Activated T-helper 1 cell treated with anti-CD3 and anti-CD28 coated beads, Interleukin-12 subunit alpha, Interleukin-12 subunit beta, Interleukin-2, Interleukin-4 antibody, amounts not matched to agents 30 ng/mL and 10 ng/mL and 1 ng/mL, durations not matched to agents 14 hours and 24 hours and 36 hours (primary cell): Measurements from ENCODE around the gene C4orf17. TPM values are rescaled to one million over a fixed set of nuclear protein-coding genes. Genes with fewer than 3 reads are reported as not detected.

Experiments used
- DNase-seq: peaks from one replicate; pipeline ENCODE4 v3.0.0; 2021; ENCODE audit warnings: low spot score
- H3K27ac Mint-ChIP-seq: one replicate; pipeline ENCODE4 v1.8.0; 2021; ENCODE audit warnings: mild to moderate bottlenecking, mixed read lengths
- H3K27me3 Mint-ChIP-seq: one replicate; pipeline ENCODE4 v1.8.0; 2022; ENCODE audit warnings: mild to moderate bottlenecking, moderate library complexity, mixed read lengths; ENCODE audit not compliant: insufficient read depth
- H3K36me3 Mint-ChIP-seq: one replicate; pipeline ENCODE4 v1.8.0; 2021; ENCODE audit warnings: low read depth, mixed read lengths
- H3K4me1 Mint-ChIP-seq: one replicate; pipeline ENCODE4 v1.8.0; 2021; ENCODE audit warnings: low read depth, mixed read lengths
- H3K4me3 Mint-ChIP-seq: one replicate; pipeline ENCODE4 v1.8.0; 2021; ENCODE audit warnings: mild to moderate bottlenecking, moderate library complexity, mixed read lengths
- H3K9me3 Mint-ChIP-seq: one replicate; pipeline ENCODE4 v1.8.0; 2021; ENCODE audit warnings: mixed read lengths
- intact Hi-C: fragments of 100-400 bp; cut with micrococcal nuclease; formaldehyde crosslinking; loops from one replicate; pipeline ENCODE4 v1.15.1; 2024
- total RNA-seq: library from RNA; stranded (reverse); gene quantifications from 2 replicates; pipeline ENCODE4 v1.2.3, GENCODE V29; 2022

The C4orf17 gene
- total RNA-seq, 1 donor from 2014 or later: not detected

- Mint-ChIP-seq H3K27ac (peak within 1 kb of the TSS; percentile 96), H3K4me3 (peak within 1 kb of the TSS; percentile 89), H3K36me3 (no peaks in the 10 kb centered on the region), H3K27me3 (peaks cover 11% of the 10 kb centered on the region), H3K9me3 (no peaks in the 10 kb centered on the region), H3K4me1 (peaks cover 25% of the 10 kb centered on the region)
- DNase-seq: peak; percentile 92
- intact Hi-C loops: loop anchor here (1.0 to 5.0 kb wide), 14 partner anchors 56 to 1854 kb away; partner anchors contain the start of genes ADH5, DAPP1, EIF4E and H2AZ1
Measured at GRCh38 chr4:99563310-99564186, 52.7 kb downstream of the C4orf17 start, which contains the start of gene TRMT10A. Gene TRMT10A, minus strand, starts transcription at chr4:99564039. Its CDS starts 4,701 bp downstream, at chr4:99559338.

GRCh38 chr4:99564921-99565320 lies 54.1 kb downstream of the C4orf17 start:
- peak overlapping the region; percentile 64 for H3K4me3 Mint-ChIP-seq
- no peaks in the 10 kb centered on the region for H3K36me3 Mint-ChIP-seq
- intact Hi-C loops: loop anchor here (2.0 to 5.0 kb wide), 5 partner anchors 476 to 1852 kb away; partner anchors contain the start of genes ADH5 and EIF4E
- H3K4me1 Mint-ChIP-seq: peaks cover 25% of the 10 kb centered on the region
- H3K27me3 Mint-ChIP-seq: peaks cover 13% of the 10 kb centered on the region
- H3K9me3 Mint-ChIP-seq: no peaks in the 10 kb centered on the region
- DNase-seq: no peak
- H3K27ac Mint-ChIP-seq: no peak overlapping the region

GRCh38 chr4:99571883-99572282 lies 61.1 kb downstream of the C4orf17 start:
- Mint-ChIP-seq H3K4me3 (no peak overlapping the region), H3K9me3 (no peaks in the 10 kb centered on the region), H3K27ac (no peak overlapping the region), H3K36me3 (no peaks in the 10 kb centered on the region), H3K27me3 (peaks cover 21% of the 10 kb centered on the region), H3K4me1 (no peaks in the 10 kb centered on the region)
- intact Hi-C loops: no loop called here
- DNase-seq: no peak

GRCh38 chr4:99572527-99573240 lies 61.9 kb downstream of the C4orf17 start:
- no peak overlapping the region for H3K4me3 Mint-ChIP-seq
- H3K27ac Mint-ChIP-seq: no peak overlapping the region
- H3K36me3 Mint-ChIP-seq: no peaks in the 10 kb centered on the region
- no peak for DNase-seq
- intact Hi-C loops: no loop called here
- H3K27me3 Mint-ChIP-seq: peaks cover 17% of the 10 kb centered on the region
- H3K4me1 Mint-ChIP-seq: no peaks in the 10 kb centered on the region
- no peaks in the 10 kb centered on the region for H3K9me3 Mint-ChIP-seq

GRCh38 chr4:99573735-99574368 lies 63.0 kb downstream of the C4orf17 start:
- intact Hi-C loops: loop anchor here (2.0 kb wide), 1 partner anchor 19 kb away; no protein-coding TSS in a partner anchor
- H3K9me3 Mint-ChIP-seq: no peaks in the 10 kb centered on the region
- H3K27ac Mint-ChIP-seq: no peak overlapping the region
- H3K4me1 Mint-ChIP-seq: no peaks in the 10 kb centered on the region
- H3K27me3 Mint-ChIP-seq: peaks cover 24% of the 10 kb centered on the region
- no peak overlapping the region for H3K4me3 Mint-ChIP-seq
- no peaks in the 10 kb centered on the region for H3K36me3 Mint-ChIP-seq
- no peak for DNase-seq

GRCh38 chr4:99574530-99575324 lies 63.9 kb downstream of the C4orf17 start, which contains the start of gene MTTP:
Gene MTTP, plus strand, starts transcription at chr4:99574824. Its CDS starts 86 bp downstream, at chr4:99574910.
- no peaks in the 10 kb centered on the region for H3K4me1 Mint-ChIP-seq
- no peak within 1 kb of the TSS for H3K27ac Mint-ChIP-seq
- no peaks in the 10 kb centered on the region for H3K36me3 Mint-ChIP-seq
- no peaks in the 10 kb centered on the region for H3K9me3 Mint-ChIP-seq
- no peak for DNase-seq
- intact Hi-C loops: loop anchor here (2.0 kb wide), 1 partner anchor 20 kb away; no protein-coding TSS in a partner anchor
- H3K4me3 Mint-ChIP-seq: no peak within 1 kb of the TSS
- H3K27me3 Mint-ChIP-seq: peaks cover 22% of the 10 kb centered on the region

GRCh38 chr4:99578714-99579113 lies 67.9 kb downstream of the C4orf17 start:
- peaks cover 28% of the 10 kb centered on the region for H3K27me3 Mint-ChIP-seq
- H3K36me3 Mint-ChIP-seq: no peaks in the 10 kb centered on the region
- no peaks in the 10 kb centered on the region for H3K4me1 Mint-ChIP-seq
- no peak overlapping the region for H3K4me3 Mint-ChIP-seq
- no peak overlapping the region for H3K27ac Mint-ChIP-seq
- intact Hi-C loops: no loop called here
- H3K9me3 Mint-ChIP-seq: no peaks in the 10 kb centered on the region
- DNase-seq: no peak

GRCh38 chr4:99585516-99585915 lies 74.7 kb downstream of the C4orf17 start:
- H3K4me1 Mint-ChIP-seq: no peaks in the 10 kb centered on the region
- no peak for DNase-seq
- H3K27me3 Mint-ChIP-seq: peaks cover 24% of the 10 kb centered on the region
- H3K9me3 Mint-ChIP-seq: no peaks in the 10 kb centered on the region
- H3K36me3 Mint-ChIP-seq: no peaks in the 10 kb centered on the region
- no peak overlapping the region for H3K4me3 Mint-ChIP-seq
- intact Hi-C loops: no loop called here
- H3K27ac Mint-ChIP-seq: no peak overlapping the region

- H3K4me3 Mint-ChIP-seq: no peak overlapping the region
- H3K4me1 Mint-ChIP-seq: no peaks in the 10 kb centered on the region
- no peak for DNase-seq
- intact Hi-C loops: no loop called here
- no peaks in the 10 kb centered on the region for H3K36me3 Mint-ChIP-seq
- H3K9me3 Mint-ChIP-seq: no peaks in the 10 kb centered on the region
- no peak overlapping the region for H3K27ac Mint-ChIP-seq
- H3K27me3 Mint-ChIP-seq: peaks cover 20% of the 10 kb centered on the region
Measured at GRCh38 chr4:99586322-99586721, 75.5 kb downstream of the C4orf17 start.

- no peak for DNase-seq
- Mint-ChIP-seq H3K4me3 (no peak overlapping the region), H3K27ac (no peak overlapping the region), H3K4me1 (no peaks in the 10 kb centered on the region), H3K27me3 (peaks cover 18% of the 10 kb centered on the region), H3K36me3 (no peaks in the 10 kb centered on the region), H3K9me3 (no peaks in the 10 kb centered on the region)
- intact Hi-C loops: no loop called here
Measured at GRCh38 chr4:99586797-99587196, 76.0 kb downstream of the C4orf17 start.

- intact Hi-C loops: no loop called here
- Mint-ChIP-seq H3K4me3 (no peak overlapping the region), H3K36me3 (no peaks in the 10 kb centered on the region), H3K4me1 (no peaks in the 10 kb centered on the region), H3K27me3 (peaks cover 15% of the 10 kb centered on the region), H3K9me3 (no peaks in the 10 kb centered on the region), H3K27ac (no peak overlapping the region)
- no peak for DNase-seq
Measured at GRCh38 chr4:99587309-99587708, 76.5 kb downstream of the C4orf17 start.

GRCh38 chr4:99587803-99588202 lies 77.0 kb downstream of the C4orf17 start:
- H3K4me1 Mint-ChIP-seq: no peaks in the 10 kb centered on the region
- no peak for DNase-seq
- no peak overlapping the region for H3K4me3 Mint-ChIP-seq
- H3K27ac Mint-ChIP-seq: no peak overlapping the region
- peaks cover 12% of the 10 kb centered on the region for H3K27me3 Mint-ChIP-seq
- H3K9me3 Mint-ChIP-seq: no peaks in the 10 kb centered on the region
- intact Hi-C loops: no loop called here
- H3K36me3 Mint-ChIP-seq: no peaks in the 10 kb centered on the region
